Choroid plexus epithelial cell (primary cell): ENCODE data around the gene RECK.
"Not testable (repeated sequence)": the region's sequence is repeated elsewhere in the genome, so short reads cannot be mapped to it uniquely, and the experiment has no call there.

Experiments used
- DNase-seq: peaks from one replicate; pipeline ENCODE4 v3.0.0-alpha.2; 2010; ENCODE audit warnings: low read depth
- H3K4me3 ChIP-seq: 2 replicates; pipeline ENCODE4 v1.5.1; 2011; ENCODE audit warnings: low read depth, mild to moderate bottlenecking, control low read depth, low read length, moderate library complexity
- CTCF ChIP-seq: conservative IDR thresholded peaks from 2 replicates; pipeline ENCODE4 v1.5.1; 2011; ENCODE audit warnings: low read depth, mild to moderate bottlenecking, control low read depth, inconsistent platforms, low read length, moderate library complexity

Gene RECK

GRCh38 chr9:36036780-36037548 is at the start of gene RECK:
RECK (plus strand) TSS chr9:36036913; CDS start chr9:36036999, 86 bp downstream.
- no peak for TF ChIP-seq CTCF
- peak within 1 kb of the TSS; percentile 79 for H3K4me3 ChIP-seq
- peak; percentile 62 for DNase-seq

- no peak for TF ChIP-seq CTCF
- DNase-seq, result no peak
- no peak overlapping the region for H3K4me3 ChIP-seq
Observed at GRCh38 chr9:35990155-35990554, 46.6 kb upstream of the RECK start.

- not testable (repeated sequence) for H3K4me3 ChIP-seq, DNase-seq
Observed at GRCh38 chr9:35993136-35993535, 43.6 kb upstream of the RECK start.

DNA sequence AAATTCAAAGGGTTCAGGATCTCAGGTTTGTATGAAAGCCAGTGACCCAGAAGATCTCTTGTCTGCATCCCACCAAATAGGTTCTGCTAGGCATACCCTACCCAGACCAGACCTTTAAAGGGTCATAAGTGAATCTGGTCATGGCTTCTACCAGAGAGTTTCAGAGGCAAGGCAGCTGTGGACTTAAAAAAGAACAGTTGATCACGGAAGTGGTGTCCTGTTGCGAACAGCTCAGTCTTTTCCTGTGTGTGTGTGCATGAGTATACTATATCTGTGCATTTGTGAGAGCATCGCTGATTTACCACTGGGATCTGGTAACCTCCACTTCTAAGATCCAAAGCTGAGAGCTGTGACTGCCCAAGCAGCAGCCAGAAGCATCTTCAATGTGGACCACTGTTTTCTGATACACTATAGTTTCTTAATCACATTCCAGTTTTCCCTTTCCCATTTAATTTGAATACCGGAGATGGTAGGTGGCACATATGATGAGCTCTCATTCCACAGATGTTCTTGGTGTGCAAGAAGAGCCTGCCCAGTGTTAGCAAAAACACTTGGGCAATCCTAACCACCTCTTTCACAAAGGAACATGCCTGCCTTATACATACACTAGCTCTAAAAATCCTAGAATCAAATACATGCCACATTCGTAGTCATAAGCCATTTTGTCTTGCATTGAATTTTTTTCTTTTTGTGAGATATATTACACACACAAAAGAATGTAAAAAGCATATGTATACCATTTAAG is 42.6 kb upstream of the RECK start:
- DNase-seq, result peak; percentile 11
- no peak overlapping the region for H3K4me3 ChIP-seq
- no peak for TF ChIP-seq CTCF

DNA sequence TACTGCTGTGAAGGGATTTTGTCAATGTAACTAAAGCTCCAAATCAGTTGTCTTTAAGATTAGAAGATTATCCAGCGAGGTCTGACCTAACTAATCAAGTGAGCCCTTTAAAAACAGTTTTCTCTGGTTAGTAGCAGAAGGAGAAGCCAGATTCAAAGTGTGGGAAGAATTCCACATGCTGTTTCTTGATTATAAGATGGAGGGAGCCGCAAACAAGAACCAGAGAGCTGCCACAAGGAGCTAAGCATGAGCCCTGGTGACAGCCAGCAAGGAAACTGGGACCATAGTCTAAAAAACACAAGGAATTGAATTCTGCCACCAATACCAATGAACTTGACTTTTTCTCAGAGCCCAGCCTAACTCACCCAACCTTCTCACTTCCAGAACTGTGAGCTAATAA is 41.8 kb upstream of the RECK start:
- no peak overlapping the region for H3K4me3 ChIP-seq
- TF ChIP-seq CTCF, result no peak
- DNase-seq, result no peak

GRCh38 chr9:35996358-35996970 is 40.2 kb upstream of the RECK start:
- no peak for TF ChIP-seq CTCF
- DNase-seq, result peak; percentile 40
- H3K4me3 ChIP-seq, result no peak overlapping the region

- not testable (repeated sequence) for DNase-seq
Observed at GRCh38 chr9:35997016-35997415, 39.7 kb upstream of the RECK start.

DNA sequence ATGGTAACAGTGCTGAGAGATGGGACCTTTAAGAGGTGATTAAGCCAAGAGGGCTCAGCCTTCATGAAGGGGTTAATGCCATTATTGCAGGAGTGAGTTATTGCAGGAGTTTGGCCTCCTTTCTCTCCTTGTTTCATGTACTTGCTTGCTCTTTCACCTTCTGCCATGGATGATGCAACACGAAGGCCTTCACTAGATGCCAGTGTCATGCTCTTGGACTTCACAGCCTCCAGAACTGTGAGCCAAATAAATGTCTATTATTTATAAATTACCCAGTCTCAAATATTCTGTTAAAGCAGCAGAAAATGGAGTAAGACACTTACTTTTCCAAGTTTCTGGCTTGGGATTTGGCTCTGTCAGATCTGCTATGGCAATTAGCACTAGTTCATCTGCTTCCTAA is 38.4 kb upstream of the RECK start:
- no peak for TF ChIP-seq CTCF
- H3K4me3 ChIP-seq, result no peak overlapping the region
- no peak for DNase-seq

More at GRCh38 chr9:35997016-35997415, 39.7 kb upstream of the RECK start:
- not testable (repeated sequence) for H3K4me3 ChIP-seq
